Measurements from ENCODE around the gene DDX28.
"Not testable (repeated sequence)": the region's sequence is repeated elsewhere in the genome, so short reads cannot be mapped to it uniquely, and the experiment has no call there.

Gene DDX28

GRCh38 chr16:67977469-67978227 lies 45.4 kb downstream of the DDX28 start:
- in situ Hi-C loops (cut with HindIII; ENCODE audit: low pct_ligation_motif_present, low pct_unique_long_range_greater_than_20kb, low sequenced_read_pairs), result loop anchor here (25.0 kb wide), 1 partner anchor 235 kb away; no protein-coding TSS in a partner anchor
- no peak for DNase-seq

GRCh38 chr16:67977005-67977404 lies 46.0 kb downstream of the DDX28 start:
- no peak for DNase-seq
- in situ Hi-C loops (cut with HindIII; ENCODE audit: low pct_ligation_motif_present, low pct_unique_long_range_greater_than_20kb, low sequenced_read_pairs), result loop anchor here (25.0 kb wide), 1 partner anchor 235 kb away; no protein-coding TSS in a partner anchor

DNA sequence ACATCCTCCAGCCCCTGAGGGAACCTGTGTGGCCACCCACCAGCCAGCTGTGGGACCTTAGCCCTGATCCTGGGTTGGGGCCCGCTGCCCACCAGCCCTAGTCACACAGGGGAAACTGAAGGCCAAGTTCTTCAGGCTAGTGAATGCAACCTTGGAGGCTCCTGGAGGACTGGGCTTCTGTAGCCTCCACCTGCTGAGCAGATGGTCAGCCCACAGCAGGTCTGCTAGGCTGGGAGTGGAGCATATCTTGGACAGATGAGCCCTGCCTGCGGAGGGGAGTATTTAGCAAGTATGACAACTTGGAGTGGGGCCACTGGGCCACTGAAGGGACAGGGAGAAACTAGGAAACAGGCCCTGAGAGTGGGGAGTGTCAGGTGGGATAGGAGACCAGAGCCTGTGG lies 46.8 kb downstream of the DDX28 start:
- DNase-seq, result no peak
- in situ Hi-C loops (cut with HindIII; ENCODE audit: low pct_ligation_motif_present, low pct_unique_long_range_greater_than_20kb, low sequenced_read_pairs), result loop anchor here (25.0 kb wide), 1 partner anchor 236 kb away; no protein-coding TSS in a partner anchor

- in situ Hi-C loops (cut with HindIII; ENCODE audit: low pct_ligation_motif_present, low pct_unique_long_range_greater_than_20kb, low sequenced_read_pairs), result loop anchor here (25.0 kb wide), 1 partner anchor 237 kb away; no protein-coding TSS in a partner anchor
- DNase-seq, result no peak
These were observed 47.5 kb downstream of the DDX28 start for GRCh38 chr16:67975321-67976105.

DNA sequence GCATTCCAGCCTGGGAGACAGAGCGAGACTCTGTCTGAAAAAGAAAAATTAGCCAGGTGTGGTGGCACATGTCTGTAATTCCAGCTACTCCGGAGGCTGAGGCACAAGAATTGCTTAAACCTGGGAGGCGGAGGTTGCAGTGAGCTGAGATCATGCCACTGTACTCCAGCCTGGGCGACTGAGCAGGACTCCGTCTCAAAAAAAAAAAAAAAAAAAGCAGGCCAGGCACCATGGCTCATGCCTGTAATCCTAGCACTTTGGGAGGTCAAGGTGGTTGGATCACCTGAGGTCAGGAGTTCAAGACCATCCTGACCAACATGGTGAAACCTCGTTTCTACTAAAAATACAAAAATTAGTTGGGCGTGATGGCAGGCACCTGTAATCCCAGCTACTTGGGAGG lies 50.7 kb downstream of the DDX28 start:
- in situ Hi-C loops (cut with HindIII; ENCODE audit: low pct_ligation_motif_present, low pct_unique_long_range_greater_than_20kb, low sequenced_read_pairs); DNase-seq: not testable (repeated sequence)

DNA sequence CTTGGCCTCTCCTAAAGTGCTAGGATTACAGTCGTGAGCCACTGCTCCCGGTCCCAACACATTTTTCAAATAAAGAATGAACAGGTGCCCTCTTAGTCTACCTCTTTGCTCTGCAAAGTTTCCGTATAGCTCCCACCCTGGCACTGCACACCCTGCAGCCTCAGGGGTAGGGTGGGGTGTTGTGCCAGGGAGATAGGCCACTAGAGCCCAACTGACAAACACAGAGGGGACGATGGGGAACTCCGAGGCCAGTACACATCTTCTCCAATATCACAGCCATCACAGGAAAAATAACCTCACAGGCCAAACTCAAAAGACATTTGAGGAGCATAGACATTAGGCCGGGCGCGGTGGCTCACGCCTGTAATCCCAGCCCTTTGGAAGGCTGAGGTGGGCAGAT lies 51.9 kb downstream of the DDX28 start:
- no peak for DNase-seq
- in situ Hi-C loops (cut with HindIII; ENCODE audit: low pct_ligation_motif_present, low pct_unique_long_range_greater_than_20kb, low sequenced_read_pairs), result no loop called here

All from ACHN (cell line).